Subcutaneous abdominal adipose tissue (tissue), 5 donors: ENCODE results near the gene MMP28.

ENCODE experiments used
- H3K27ac ChIP-seq: one replicate; pipeline ENCODE4 v1.7.0; 2013; ENCODE audit warnings: low read depth, mild to moderate bottlenecking, inconsistent platforms, low read length, moderate library complexity
- H3K27me3 ChIP-seq, 5 donors: one replicate each; pipeline ENCODE4 v1.7.0; 2013; ENCODE audit warnings: low read length in 5 of 5, inconsistent platforms in 1 of 5; ENCODE audit not compliant: control insufficient read depth in 5 of 5, insufficient read depth in 4 of 5
- H3K36me3 ChIP-seq, 5 donors: one replicate each; pipeline ENCODE4 v1.7.0; 2013; ENCODE audit warnings: low read length in 5 of 5; ENCODE audit not compliant: control insufficient read depth in 5 of 5, insufficient read depth in 5 of 5
- H3K4me1 ChIP-seq, 5 donors: one replicate each; pipeline ENCODE4 v1.7.0; 2013; ENCODE audit warnings: low read length in 5 of 5, mild to moderate bottlenecking in 3 of 5, moderate library complexity in 1 of 5; ENCODE audit not compliant: control insufficient read depth in 5 of 5, insufficient read depth in 5 of 5
- H3K4me3 ChIP-seq, 5 donors: one replicate each; pipeline ENCODE4 v1.7.0; 2013; ENCODE audit warnings: low read length in 5 of 5, low read depth in 1 of 5
- H3K9ac ChIP-seq, 5 donors: one replicate each; pipeline ENCODE4 v1.7.0; 2013; ENCODE audit warnings: low read length in 5 of 5, mild to moderate bottlenecking in 4 of 5, moderate library complexity in 3 of 5
- H3K9me3 ChIP-seq, 5 donors: one replicate each; pipeline ENCODE4 v1.7.0; 2013; ENCODE audit warnings: low read length in 5 of 5; ENCODE audit not compliant: control insufficient read depth in 5 of 5
- donor health status: healthy.
- donor health status: healthy.
- donor health status: healthy.
- donor health status: healthy.
- donor health status: healthy.

The MMP28 gene

GRCh38 chr17:35795007-35795870, at the start of gene MMP28:
MMP28 (minus strand) TSS chr17:35795641; CDS start chr17:35795377, 264 bp downstream.
- H3K36me3 ChIP-seq: no peaks in the 10 kb centered on the region
- H3K4me3 ChIP-seq: peak within 1 kb of the TSS; percentile 52 to 94 (median 78)
- H3K27me3 ChIP-seq: peaks cover 0 to 2% (median 0%) of the 10 kb centered on the region in 5 donors
- H3K27ac ChIP-seq: no peak within 1 kb of the TSS
- peak within 1 kb of the TSS in 2 of 5 donors; percentile 46 to 71 for H3K9ac ChIP-seq
- H3K9me3 ChIP-seq: peaks cover 0 to 7% (median 0%) of the 10 kb centered on the region in 5 donors
- H3K4me1 ChIP-seq: peaks cover 5 to 54% (median 45%) of the 10 kb centered on the region in 5 donors

DNA sequence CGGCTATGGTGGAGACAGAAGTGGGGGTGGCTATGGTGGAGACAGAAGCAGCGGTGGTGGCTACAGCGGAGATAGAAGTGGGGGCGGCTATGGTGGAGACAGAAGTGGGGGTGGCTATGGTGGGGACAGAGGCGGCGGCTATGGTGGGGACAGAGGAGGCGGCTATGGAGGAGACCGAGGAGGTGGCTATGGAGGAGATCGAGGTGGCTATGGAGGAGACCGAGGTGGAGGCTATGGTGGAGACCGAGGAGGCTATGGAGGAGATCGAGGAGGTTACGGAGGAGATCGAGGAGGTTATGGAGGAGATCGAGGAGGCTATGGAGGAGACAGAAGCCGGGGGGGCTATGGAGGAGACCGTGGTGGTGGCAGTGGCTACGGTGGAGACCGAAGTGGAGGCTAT, 49.1 kb upstream of the MMP28 start:
- Histone ChIP-seq H3K27ac (no peak overlapping the region), H3K9ac (no peak overlapping the region), H3K27me3 (no peaks in the 10 kb centered on the region), H3K4me1 (peaks cover 0 to 4% (median 0%) of the 10 kb centered on the region in 5 donors), H3K9me3 (no peaks in the 10 kb centered on the region), H3K36me3 (peaks cover 50 to 84% (median 77%) of the 10 kb centered on the region in 5 donors), H3K4me3 (no peak overlapping the region)

DNA sequence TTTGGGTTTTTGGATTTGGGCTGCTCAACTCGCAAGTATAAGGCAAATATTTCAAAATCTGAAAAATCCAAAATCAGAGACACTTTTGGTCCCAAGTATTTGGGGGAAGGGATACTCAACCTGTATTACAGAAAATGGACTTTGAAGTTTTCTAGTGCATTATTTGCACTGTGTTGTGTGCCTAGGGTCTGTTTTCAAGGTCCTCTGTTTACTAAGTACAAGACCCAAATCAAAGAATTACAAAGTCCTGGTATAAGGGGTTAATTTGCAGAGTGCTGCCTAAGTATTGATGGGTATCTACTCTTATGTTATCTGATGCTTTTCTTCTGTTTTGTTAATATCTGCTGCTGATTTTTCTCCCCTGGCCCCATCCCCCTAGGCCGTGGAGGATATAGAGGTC, 48.3 kb upstream of the MMP28 start:
- Histone ChIP-seq H3K36me3 (peaks cover 51 to 90% (median 80%) of the 10 kb centered on the region in 5 donors), H3K27me3 (no peaks in the 10 kb centered on the region), H3K4me1 (peaks cover 0 to 4% (median 0%) of the 10 kb centered on the region in 5 donors), H3K4me3 (no peak overlapping the region), H3K27ac (no peak overlapping the region), H3K9ac (no peak overlapping the region), H3K9me3 (no peaks in the 10 kb centered on the region)

DNA sequence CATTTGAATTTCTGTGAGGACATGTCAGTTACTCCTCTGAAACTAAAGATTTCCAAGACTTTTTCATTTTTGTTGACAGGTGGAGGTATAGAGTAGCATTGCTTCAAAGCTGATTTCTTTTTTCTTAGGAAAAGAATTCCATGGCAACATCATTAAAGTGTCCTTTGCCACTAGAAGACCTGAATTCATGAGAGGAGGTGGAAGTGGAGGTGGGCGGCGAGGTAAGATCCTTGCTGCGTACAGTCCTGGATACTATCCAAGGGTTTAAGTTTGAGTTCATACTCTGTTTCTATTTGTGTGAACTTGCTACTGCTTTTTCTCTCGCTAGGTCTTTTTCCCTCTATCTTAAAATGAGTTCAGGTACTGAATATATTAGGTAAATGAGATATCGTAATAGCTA, 46.8 kb upstream of the MMP28 start:
- Histone ChIP-seq H3K4me1 (peaks cover 0 to 4% (median 0%) of the 10 kb centered on the region in 5 donors), H3K27ac (no peak overlapping the region), H3K36me3 (peaks cover 45 to 90% (median 81%) of the 10 kb centered on the region in 5 donors), H3K4me3 (no peak overlapping the region), H3K27me3 (no peaks in the 10 kb centered on the region), H3K9me3 (no peaks in the 10 kb centered on the region), H3K9ac (no peak overlapping the region)

GRCh38 chr17:35841505-35841904, 46.1 kb upstream of the MMP28 start:
- Histone ChIP-seq H3K27ac (no peak overlapping the region), H3K4me1 (peaks cover 0 to 3% (median 0%) of the 10 kb centered on the region in 5 donors), H3K27me3 (no peaks in the 10 kb centered on the region), H3K9ac (no peak overlapping the region), H3K36me3 (peaks cover 41 to 92% (median 83%) of the 10 kb centered on the region in 5 donors), H3K4me3 (no peak overlapping the region), H3K9me3 (no peaks in the 10 kb centered on the region)

GRCh38 chr17:35841101-35841500, 45.7 kb upstream of the MMP28 start:
- Histone ChIP-seq H3K9ac (no peak overlapping the region), H3K4me3 (no peak overlapping the region), H3K4me1 (peaks cover 0 to 1% (median 0%) of the 10 kb centered on the region in 5 donors), H3K36me3 (peaks cover 41 to 95% (median 83%) of the 10 kb centered on the region in 5 donors), H3K27me3 (no peaks in the 10 kb centered on the region), H3K27ac (no peak overlapping the region), H3K9me3 (no peaks in the 10 kb centered on the region)

DNA sequence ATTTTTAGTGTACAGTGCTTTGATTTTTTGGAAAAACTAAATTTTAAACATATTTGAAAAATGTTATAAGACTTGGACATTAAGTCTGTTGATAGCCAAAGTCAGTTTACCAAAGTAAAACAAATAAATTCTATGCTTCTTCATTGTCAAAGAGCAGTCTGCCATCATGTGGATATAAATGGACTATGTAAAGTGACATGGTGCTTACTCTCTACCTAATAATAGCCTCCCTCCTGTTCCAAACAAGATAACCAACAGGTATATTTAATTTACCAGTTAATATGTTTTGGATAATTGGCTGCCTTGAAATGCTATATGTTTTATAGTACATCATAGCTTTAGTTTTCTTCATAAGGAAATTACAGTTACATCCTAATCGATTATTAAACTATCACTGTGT, 29.8 kb upstream of the MMP28 start:
- peaks cover 49 to 71% (median 51%) of the 10 kb centered on the region in 5 donors for H3K36me3 ChIP-seq
- H3K4me3 ChIP-seq: no peak overlapping the region
- H3K9ac ChIP-seq: peak overlapping the region in 1 of 5 donors; percentile 15
- no peaks in the 10 kb centered on the region for H3K27me3 ChIP-seq
- H3K9me3 ChIP-seq: no peaks in the 10 kb centered on the region
- no peaks in the 10 kb centered on the region for H3K4me1 ChIP-seq
- H3K27ac ChIP-seq: no peak overlapping the region

DNA sequence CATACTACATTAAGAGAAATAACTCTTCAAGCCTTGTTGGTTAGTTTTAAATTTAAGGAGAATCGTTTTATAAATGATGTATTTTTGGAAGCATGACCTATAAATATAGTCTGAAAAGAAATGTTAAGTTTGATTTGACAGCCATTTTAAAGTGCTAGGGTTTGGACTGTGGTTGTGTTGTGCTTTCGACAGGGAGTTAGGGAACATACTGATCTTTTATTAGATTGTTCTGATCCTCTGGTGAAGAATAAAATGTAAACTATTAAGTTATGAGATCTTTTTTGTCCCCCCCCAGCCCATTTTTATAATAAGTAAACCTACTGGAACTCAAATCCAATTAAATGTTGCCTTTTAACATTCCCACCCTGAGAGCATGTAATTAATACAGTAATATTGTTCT, 25.9 kb upstream of the MMP28 start:
- Histone ChIP-seq H3K36me3 (peaks cover 42 to 71% (median 56%) of the 10 kb centered on the region in 5 donors), H3K4me1 (peaks cover 0 to 6% (median 5%) of the 10 kb centered on the region in 5 donors), H3K9me3 (no peaks in the 10 kb centered on the region), H3K27ac (no peak overlapping the region), H3K4me3 (no peak overlapping the region), H3K9ac (no peak overlapping the region), H3K27me3 (no peaks in the 10 kb centered on the region)

- Histone ChIP-seq H3K4me1 (peaks cover 0 to 24% (median 11%) of the 10 kb centered on the region in 5 donors), H3K9ac (no peak overlapping the region), H3K4me3 (no peak overlapping the region), H3K9me3 (no peaks in the 10 kb centered on the region), H3K27me3 (no peaks in the 10 kb centered on the region), H3K36me3 (peaks cover 31 to 54% (median 41%) of the 10 kb centered on the region in 5 donors), H3K27ac (no peak overlapping the region)
Observed at GRCh38 chr17:35819455-35819854, 24.0 kb upstream of the MMP28 start.

GRCh38 chr17:35817196-35817595, 21.8 kb upstream of the MMP28 start:
- Histone ChIP-seq H3K36me3 (peaks cover 12 to 33% (median 24%) of the 10 kb centered on the region in 5 donors), H3K9ac (no peak overlapping the region), H3K4me1 (peaks cover 0 to 25% (median 11%) of the 10 kb centered on the region in 5 donors), H3K9me3 (no peaks in the 10 kb centered on the region), H3K4me3 (no peak overlapping the region), H3K27me3 (no peaks in the 10 kb centered on the region), H3K27ac (no peak overlapping the region)
